Glutamatergic neuron (in vitro differentiated cells): ENCODE results near the gene CDH8. TPM values are rescaled to one million over a fixed set of nuclear protein-coding genes. Genes with fewer than 3 reads are reported as not detected.

Experiments used
- DNase-seq: peaks from one replicate; pipeline ENCODE4 v3.0.0; 2022
- H3K27ac Mint-ChIP-seq: one replicate; pipeline ENCODE4 v1.8.0; 2020; ENCODE audit warnings: mild to moderate bottlenecking, mixed read lengths, inconsistent platforms; ENCODE audit not compliant: unreplicated experiment
- H3K27me3 Mint-ChIP-seq: one replicate; pipeline ENCODE4 v1.8.0; 2020; ENCODE audit warnings: mild to moderate bottlenecking, moderate library complexity, mixed read lengths, inconsistent platforms; ENCODE audit not compliant: unreplicated experiment
- H3K36me3 Mint-ChIP-seq: one replicate; pipeline ENCODE4 v1.8.0; 2020; ENCODE audit warnings: mild to moderate bottlenecking, mixed read lengths, inconsistent platforms; ENCODE audit not compliant: unreplicated experiment
- H3K4me1 Mint-ChIP-seq: one replicate; pipeline ENCODE4 v1.8.0; 2020; ENCODE audit warnings: mild to moderate bottlenecking, low read depth, mixed read lengths, inconsistent platforms; ENCODE audit not compliant: unreplicated experiment
- H3K4me3 Mint-ChIP-seq: one replicate; pipeline ENCODE4 v1.8.0; 2020; ENCODE audit warnings: mild to moderate bottlenecking, mixed read lengths, inconsistent platforms; ENCODE audit not compliant: unreplicated experiment
- H3K9me3 Mint-ChIP-seq: one replicate; pipeline ENCODE4 v1.8.0; 2020; ENCODE audit warnings: mild to moderate bottlenecking, moderate library complexity, mixed read lengths, inconsistent platforms; ENCODE audit not compliant: unreplicated experiment
- CTCF ChIP-seq: fragments of 200-600 bp; sonication (generic); IDR thresholded peaks from one replicate; pipeline ENCODE4 v1.5.0; 2021; ENCODE audit not compliant: partially characterized antibody, unreplicated experiment
- total RNA-seq: library from RNA; stranded (reverse); fragmentation: NEBNext Ultra II Directional; extraction: Animal tissue kit (Norgen Biotek cat#: 25700); gene quantifications from one replicate; pipeline ENCODE4 v1.2.1, GENCODE V29; 2021; ENCODE audit not compliant: unreplicated experiment

CDH8 gene
- total RNA-seq, 1 donor from 2014 or later: 5.5 TPM

GRCh38 chr16:61617219-61617783 is 418.9 kb downstream of the CDH8 start:
- no peak for DNase-seq
- TF ChIP-seq CTCF: no peak
- no peaks in the 10 kb centered on the region for H3K9me3 Mint-ChIP-seq
- H3K4me3 Mint-ChIP-seq: no peak overlapping the region
- no peaks in the 10 kb centered on the region for H3K36me3 Mint-ChIP-seq
- no peaks in the 10 kb centered on the region for H3K4me1 Mint-ChIP-seq
- H3K27ac Mint-ChIP-seq: no peak overlapping the region
- no peaks in the 10 kb centered on the region for H3K27me3 Mint-ChIP-seq

DNA sequence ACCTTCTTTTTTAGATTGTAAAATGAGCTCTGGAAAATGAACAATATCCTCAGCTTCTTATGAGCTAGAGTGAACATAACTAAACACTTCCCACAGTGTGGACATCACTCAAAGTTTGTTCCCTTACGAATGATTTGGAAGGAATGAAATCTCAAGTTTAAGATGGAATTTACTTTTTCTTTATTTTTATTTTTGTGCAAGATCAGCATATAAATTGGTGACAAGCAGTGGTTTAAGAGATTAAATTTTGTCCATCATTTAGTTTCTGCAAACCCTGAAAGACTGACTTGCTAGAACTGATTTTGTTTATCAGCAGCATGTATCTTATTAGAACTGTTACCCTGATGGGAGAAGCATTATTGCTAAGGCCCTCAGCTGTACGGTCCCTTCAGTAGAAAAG is 420.1 kb downstream of the CDH8 start:
- DNase-seq: no peak
- no peaks in the 10 kb centered on the region for H3K9me3 Mint-ChIP-seq
- no peak overlapping the region for H3K4me3 Mint-ChIP-seq
- no peak for TF ChIP-seq CTCF
- no peak overlapping the region for H3K27ac Mint-ChIP-seq
- no peaks in the 10 kb centered on the region for H3K4me1 Mint-ChIP-seq
- H3K27me3 Mint-ChIP-seq: no peaks in the 10 kb centered on the region
- H3K36me3 Mint-ChIP-seq: no peaks in the 10 kb centered on the region

GRCh38 chr16:61611847-61612491 is 424.3 kb downstream of the CDH8 start:
- no peaks in the 10 kb centered on the region for H3K4me1 Mint-ChIP-seq
- H3K9me3 Mint-ChIP-seq: no peaks in the 10 kb centered on the region
- H3K4me3 Mint-ChIP-seq: no peak overlapping the region
- no peak for DNase-seq
- no peaks in the 10 kb centered on the region for H3K27me3 Mint-ChIP-seq
- TF ChIP-seq CTCF: no peak
- H3K27ac Mint-ChIP-seq: no peak overlapping the region
- H3K36me3 Mint-ChIP-seq: no peaks in the 10 kb centered on the region

DNA sequence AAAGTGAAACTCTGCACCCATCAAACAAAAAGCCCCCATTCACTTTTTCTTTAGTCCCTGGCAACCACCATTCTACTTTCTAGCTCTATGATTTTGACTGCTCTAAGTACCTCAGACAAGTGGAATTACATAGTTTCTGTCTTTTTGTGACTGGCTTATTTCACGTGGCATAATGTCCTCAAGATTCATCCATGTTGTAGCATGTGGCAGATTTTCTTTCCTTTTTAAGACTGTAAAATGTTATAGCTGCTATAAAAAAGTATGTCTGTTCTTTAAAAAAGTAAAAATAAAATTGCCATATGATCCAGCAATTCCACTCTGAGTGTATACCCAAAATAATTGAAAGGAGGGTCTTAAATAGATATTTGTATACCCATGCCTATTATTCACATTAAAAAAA is 429.7 kb downstream of the CDH8 start:
- no peak for TF ChIP-seq CTCF
- DNase-seq: no peak
- Mint-ChIP-seq H3K9me3 (peaks cover 2% of the 10 kb centered on the region), H3K36me3 (no peaks in the 10 kb centered on the region), H3K27me3 (no peaks in the 10 kb centered on the region), H3K4me1 (no peaks in the 10 kb centered on the region), H3K27ac (no peak overlapping the region), H3K4me3 (no peak overlapping the region)
